Neural cell (in vitro differentiated cells): ENCODE results near the gene PAXIP1.

Experiments used
- EP300 ChIP-seq: fragments of 450-650 bp; conservative IDR thresholded peaks from 2 replicates; pipeline ENCODE4 v1.6.1; 2014; ENCODE audit warnings: antibody characterized with exemption, mild to moderate bottlenecking, moderate library complexity; ENCODE audit not compliant: poor library complexity, severe bottlenecking
- MXI1 ChIP-seq: fragments of 450-650 bp; conservative IDR thresholded peaks from 2 replicates; pipeline ENCODE4 v1.6.1; 2014; ENCODE audit warnings: antibody characterized with exemption, mild to moderate bottlenecking; ENCODE audit not compliant: poor library complexity, severe bottlenecking
- RAD21 ChIP-seq: fragments of 450-650 bp; conservative IDR thresholded peaks from 2 replicates; pipeline ENCODE4 v1.6.1; 2014; ENCODE audit warnings: antibody characterized with exemption, mild to moderate bottlenecking, moderate library complexity
- TF ChIP-seq, protein P1 (sequence below): fragments of 450-650 bp; IDR thresholded peaks from 2 replicates; pipeline ENCODE4 v1.5.1; 2014; ENCODE audit warnings: antibody characterized with exemption, mild to moderate bottlenecking, moderate library complexity; ENCODE audit not compliant: poor library complexity, severe bottlenecking
- TF ChIP-seq, protein P2 (sequence below): IDR thresholded peaks from 2 replicates; pipeline ENCODE4 v1.6.1; 2012; ENCODE audit warnings: borderline replicate concordance

DNA sequence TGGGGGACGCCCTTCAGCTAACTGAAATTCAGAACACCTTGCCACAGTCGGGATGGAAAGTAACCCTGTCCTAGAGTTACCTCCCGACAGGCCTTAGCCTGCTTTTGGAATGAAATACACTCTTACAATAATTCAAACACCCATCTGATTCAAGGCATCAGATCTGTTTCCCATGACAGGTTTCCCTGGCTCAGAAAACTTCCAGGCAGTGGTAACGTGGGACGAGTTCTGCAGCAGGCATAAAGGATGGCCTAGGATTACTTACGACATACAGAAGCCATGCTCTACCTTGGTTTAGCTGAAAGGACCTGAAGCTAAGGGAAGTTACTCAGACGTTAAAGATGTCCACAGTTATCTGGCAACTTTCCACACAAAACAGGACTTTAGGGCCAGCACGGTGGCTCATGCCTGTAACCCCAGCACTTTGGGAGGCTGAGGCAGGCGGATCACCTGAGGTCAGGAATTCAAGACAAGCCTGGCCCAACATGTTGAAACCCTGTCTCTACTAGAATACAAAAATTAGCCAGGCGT, 5.0 kb downstream of the PAXIP1 start:
- TF ChIP-seq, protein P1, sequence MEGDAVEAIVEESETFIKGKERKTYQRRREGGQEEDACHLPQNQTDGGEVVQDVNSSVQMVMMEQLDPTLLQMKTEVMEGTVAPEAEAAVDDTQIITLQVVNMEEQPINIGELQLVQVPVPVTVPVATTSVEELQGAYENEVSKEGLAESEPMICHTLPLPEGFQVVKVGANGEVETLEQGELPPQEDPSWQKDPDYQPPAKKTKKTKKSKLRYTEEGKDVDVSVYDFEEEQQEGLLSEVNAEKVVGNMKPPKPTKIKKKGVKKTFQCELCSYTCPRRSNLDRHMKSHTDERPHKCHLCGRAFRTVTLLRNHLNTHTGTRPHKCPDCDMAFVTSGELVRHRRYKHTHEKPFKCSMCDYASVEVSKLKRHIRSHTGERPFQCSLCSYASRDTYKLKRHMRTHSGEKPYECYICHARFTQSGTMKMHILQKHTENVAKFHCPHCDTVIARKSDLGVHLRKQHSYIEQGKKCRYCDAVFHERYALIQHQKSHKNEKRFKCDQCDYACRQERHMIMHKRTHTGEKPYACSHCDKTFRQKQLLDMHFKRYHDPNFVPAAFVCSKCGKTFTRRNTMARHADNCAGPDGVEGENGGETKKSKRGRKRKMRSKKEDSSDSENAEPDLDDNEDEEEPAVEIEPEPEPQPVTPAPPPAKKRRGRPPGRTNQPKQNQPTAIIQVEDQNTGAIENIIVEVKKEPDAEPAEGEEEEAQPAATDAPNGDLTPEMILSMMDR, result no peak
- TF ChIP-seq, protein P2, sequence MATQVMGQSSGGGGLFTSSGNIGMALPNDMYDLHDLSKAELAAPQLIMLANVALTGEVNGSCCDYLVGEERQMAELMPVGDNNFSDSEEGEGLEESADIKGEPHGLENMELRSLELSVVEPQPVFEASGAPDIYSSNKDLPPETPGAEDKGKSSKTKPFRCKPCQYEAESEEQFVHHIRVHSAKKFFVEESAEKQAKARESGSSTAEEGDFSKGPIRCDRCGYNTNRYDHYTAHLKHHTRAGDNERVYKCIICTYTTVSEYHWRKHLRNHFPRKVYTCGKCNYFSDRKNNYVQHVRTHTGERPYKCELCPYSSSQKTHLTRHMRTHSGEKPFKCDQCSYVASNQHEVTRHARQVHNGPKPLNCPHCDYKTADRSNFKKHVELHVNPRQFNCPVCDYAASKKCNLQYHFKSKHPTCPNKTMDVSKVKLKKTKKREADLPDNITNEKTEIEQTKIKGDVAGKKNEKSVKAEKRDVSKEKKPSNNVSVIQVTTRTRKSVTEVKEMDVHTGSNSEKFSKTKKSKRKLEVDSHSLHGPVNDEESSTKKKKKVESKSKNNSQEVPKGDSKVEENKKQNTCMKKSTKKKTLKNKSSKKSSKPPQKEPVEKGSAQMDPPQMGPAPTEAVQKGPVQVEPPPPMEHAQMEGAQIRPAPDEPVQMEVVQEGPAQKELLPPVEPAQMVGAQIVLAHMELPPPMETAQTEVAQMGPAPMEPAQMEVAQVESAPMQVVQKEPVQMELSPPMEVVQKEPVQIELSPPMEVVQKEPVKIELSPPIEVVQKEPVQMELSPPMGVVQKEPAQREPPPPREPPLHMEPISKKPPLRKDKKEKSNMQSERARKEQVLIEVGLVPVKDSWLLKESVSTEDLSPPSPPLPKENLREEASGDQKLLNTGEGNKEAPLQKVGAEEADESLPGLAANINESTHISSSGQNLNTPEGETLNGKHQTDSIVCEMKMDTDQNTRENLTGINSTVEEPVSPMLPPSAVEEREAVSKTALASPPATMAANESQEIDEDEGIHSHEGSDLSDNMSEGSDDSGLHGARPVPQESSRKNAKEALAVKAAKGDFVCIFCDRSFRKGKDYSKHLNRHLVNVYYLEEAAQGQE, result no peak
- TF ChIP-seq RAD21 (no peak), MXI1 (no peak), EP300 (no peak)
